HUDEP-2 (cell line): ENCODE data around the gene CPEB4.

ENCODE experiments used
- DNase-seq, 76 experiments: peaks; one replicate each; lab custom pipeline; 2025; ENCODE audit not compliant: unreplicated experiment in 76 of 76; lab: John Stamatoyannopoulos, UW

CPEB4 gene

DNA sequence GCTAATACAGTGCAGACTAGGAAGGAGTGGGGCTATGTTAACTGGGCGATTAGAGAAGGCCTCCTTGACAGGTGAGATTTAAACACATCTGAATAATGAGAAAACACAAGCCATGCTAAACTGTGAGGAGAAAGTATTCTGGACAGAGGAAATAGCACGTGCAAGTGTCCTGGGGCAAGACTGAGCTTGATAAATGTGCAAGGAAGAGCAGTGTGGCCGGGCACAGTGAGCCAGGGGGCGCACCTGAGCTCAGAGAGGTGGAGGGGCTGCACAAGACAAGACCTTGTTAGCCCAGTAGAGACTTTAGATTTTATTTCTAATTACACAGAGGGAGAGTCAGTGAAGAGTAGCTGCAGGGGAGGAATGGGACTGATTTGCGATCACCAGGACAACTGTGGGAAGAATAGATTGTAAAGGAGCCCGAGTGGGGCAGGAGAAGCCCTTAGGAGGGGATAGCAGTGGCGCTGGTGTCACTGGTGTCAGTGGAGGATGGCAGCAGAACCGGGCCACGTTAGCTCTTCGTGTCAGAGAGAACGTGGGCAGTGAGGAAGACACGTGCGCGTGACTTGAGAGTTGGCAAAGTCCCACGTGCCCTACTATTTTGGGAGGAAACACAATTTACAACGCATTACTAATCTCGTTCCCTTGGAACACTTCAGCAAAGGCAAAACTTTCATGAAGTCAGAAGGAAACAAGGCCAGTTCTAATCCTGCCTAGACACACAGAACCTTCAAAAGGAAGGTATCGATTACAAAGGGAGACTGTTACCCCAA is 82.9 kb downstream of the CPEB4 start:
- no peak for DNase-seq

DNA sequence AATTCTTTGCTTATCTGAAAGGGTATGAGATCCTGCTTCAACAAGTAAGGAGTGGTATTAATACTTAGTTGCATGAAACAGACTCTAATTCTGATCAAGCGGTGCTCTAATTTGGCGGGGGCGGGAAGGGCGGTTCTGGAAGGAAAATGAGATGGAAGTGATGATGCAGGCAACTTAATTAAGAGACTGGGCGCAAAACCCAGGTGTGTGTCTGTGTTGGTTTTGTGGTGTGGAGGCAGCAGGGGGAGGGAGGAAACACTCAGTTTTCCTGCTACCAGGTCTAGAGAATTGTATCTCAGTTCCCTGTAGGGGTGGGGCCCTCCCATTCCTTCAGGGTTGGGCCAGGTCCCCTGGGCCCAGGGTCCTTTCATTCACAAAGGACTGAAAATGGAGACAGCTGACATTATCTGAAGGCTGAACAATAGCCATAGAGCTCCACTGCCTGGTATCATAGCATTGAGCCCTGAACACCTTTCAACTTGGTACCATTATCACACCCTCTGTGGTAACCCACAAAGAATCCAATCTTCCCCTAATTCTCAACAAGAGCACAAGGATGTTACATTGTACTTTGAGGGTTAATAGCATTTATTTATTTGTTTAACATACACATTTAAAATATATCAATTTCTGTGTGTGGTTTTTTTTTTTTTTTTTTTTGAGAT is 83.7 kb downstream of the CPEB4 start:
- DNase-seq = peak in 1 of 76 experiments; percentile 10

DNA sequence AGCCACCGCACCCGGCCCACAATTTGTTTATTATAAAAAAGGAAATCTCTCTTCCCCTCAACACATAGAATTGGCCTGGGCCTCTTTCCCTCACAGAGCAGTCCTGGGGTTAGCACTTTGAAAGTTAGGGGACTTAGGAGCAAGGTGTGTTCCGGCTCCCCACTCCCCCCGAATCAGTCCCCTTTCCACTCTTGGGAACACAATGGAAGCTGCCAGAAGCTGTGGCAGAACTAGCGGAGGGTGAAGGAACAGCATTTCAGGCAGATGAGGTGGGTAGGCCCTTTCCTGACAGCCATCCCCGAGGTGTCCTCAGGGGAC is 84.4 kb downstream of the CPEB4 start:
- DNase-seq = no peak

DNA sequence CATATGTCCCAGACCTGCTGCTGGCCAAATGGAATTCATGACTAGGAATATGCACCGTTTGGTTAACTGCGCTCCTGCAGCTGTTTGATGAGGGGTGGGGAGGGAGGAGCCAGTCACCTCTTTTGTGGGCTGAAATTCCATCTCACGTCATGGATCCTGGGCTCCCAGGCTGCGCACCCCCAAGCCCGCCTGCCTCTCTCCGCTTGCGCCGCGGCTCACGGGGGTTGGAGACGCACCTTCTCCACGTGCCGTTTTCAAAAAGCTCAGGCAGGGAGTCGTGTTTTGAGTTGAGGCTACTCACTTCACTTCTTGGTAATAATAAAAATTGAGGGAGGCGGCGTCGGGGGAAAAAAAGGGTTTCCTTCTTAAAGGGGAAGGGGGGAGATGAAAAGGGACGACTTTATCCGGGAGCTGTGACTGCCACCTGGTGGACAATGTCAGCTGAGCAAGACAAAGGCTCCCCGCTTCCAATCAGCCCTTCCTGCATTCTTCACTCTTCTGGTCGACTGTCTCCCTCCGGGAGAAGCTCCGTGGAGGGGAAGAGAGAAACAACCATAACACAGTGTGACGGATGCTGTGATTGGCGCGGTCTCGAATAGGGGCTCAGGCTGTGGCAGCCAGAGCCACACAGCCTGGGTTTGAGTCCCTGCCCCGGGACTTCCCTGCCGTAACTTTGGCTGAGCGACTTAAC is 84.9 kb downstream of the CPEB4 start:
- DNase-seq = peak in 61 of 76 experiments; percentile 9 to 75 (median 48)

DNA sequence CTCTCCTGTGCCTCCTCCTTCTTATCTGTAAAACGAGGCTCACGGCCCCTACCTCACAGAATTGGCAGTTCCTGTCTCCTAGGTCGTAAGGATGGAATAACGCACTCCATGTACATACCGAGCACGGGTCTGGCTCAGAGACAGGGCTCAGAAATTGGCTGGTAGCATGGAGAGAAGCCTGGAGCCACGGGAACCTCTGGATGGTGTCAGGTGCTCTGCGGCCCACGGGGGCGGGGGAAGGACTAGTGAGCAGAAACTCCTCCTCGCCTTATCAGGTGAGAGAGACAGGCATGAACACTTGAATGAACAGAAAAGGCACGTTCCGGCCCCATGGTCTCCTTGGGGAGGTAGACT is 85.4 kb downstream of the CPEB4 start:
- no peak for DNase-seq

DNA sequence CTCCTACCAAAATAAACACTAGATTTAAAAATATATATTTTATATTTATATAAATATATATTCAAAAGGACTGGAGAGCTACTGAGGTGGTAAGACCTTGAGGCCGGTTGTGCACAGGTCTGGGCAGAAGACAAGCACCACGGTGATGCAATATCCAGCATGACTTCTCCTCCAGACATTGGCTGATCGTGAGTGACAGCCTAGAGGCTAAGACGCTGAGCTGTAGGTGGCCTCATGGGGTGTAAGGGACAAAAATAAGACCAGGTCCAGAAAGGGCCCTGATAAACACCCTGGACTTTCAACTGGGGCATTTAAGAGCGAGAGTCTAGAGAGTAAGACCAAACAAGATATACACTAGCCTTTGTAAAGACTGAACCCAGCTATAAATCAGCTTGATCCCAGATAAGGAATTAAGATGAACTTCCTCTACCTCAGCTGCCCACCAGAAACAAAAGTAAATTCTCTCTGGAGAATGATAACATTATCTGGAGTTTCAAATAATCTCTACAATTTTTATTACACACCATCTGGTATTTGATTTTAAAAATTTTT is 86.6 kb downstream of the CPEB4 start:
- no peak for DNase-seq

DNA sequence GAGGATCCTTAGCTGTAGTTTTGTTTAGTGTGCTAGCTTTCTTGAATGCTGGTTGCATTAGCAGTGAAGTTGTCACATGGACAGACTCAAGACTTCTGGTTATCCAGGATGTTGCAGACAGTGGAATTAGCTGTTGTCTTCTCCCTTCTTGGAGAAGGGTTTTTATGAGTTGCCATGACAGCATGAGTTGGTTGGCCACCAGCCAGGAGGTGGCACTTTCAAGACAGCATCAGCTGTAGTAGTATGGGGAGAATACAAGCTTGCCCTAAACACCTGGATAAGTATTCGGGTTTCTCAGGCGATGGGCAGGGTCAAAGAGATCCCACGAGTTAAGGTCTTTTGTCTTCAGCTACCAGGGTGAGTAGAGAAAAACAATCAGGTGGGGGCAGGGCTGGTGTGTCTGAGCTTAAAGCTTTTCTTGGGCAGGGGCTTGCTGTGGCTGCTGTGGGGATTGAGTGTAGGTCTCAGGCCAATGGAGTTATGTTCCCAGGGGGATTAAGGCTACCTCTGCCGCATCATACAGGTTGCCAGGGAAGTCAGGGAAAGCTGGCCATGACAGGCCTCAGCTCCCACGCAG is 93.1 kb downstream of the CPEB4 start:
- DNase-seq = no peak

DNA sequence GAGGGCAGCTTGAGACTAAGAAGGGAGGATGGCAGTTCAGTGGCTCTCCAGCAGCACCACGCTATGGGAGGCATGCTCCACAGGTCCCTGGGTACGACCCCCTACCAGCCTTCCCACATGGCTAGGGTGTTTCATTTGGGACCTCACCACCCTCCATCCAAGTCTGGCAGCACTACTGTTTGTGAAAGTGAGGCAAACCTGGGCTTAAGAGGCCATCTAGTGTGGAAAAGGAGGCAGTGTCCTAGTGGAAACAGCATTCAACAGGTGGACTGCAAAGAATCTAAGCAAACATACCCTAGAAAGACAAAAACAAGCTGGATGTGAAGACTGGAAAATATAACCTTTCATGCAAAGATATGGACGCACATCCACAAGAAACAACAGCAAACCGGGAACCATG is 96.1 kb downstream of the CPEB4 start:
- peak in 5 of 76 experiments; percentile 4 to 29 (median 21) for DNase-seq

DNA sequence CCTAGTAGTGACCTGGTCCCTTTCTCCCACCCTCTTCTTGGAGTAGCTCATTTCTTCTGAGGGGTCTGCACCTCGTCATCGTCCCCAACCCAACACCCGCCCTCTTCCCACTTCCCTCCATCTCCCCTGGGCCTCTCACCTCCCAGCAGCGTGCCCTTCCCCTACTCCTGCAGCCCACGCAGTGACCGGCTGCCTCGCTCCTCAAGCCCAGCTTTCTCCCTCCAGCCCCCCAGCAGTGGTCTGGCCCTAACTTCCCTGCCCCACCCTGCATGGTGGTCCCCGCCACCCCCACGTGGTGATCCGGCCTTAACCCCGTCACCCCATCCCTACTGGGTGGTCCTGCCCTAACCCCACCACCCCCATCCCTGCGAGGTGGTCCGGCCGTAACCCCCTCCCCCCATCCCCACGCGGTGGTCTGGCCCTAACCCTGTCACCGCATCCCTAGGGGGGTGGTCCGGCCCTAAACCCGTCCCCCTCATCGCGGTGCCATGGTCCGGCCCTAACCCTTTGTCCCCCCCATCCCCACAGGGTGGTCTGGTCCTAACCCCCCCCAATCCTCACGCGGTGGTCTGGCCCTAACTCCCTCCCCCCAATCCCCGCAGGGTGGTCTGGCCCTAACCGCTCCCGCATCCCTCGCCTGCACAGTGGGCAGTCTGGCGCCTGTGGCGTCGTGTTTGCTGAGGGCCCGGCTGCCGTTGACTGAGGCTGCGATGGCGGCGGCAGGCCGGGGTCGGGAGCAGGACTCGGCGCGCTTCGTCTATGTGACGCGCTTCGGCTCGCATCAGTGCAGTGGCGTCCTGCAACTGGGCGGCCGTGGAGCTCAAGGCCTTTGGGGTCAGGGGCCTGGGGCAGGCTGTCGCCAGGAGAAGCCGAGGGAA is 100.6 kb downstream of the CPEB4 start, which contains the start of gene C5orf47:
TSS of gene C5orf47 (plus strand) at position 617 of the 878 bp plus-strand sequence. CDS start at position 711, 94 bp downstream.
- no peak for DNase-seq

DNA sequence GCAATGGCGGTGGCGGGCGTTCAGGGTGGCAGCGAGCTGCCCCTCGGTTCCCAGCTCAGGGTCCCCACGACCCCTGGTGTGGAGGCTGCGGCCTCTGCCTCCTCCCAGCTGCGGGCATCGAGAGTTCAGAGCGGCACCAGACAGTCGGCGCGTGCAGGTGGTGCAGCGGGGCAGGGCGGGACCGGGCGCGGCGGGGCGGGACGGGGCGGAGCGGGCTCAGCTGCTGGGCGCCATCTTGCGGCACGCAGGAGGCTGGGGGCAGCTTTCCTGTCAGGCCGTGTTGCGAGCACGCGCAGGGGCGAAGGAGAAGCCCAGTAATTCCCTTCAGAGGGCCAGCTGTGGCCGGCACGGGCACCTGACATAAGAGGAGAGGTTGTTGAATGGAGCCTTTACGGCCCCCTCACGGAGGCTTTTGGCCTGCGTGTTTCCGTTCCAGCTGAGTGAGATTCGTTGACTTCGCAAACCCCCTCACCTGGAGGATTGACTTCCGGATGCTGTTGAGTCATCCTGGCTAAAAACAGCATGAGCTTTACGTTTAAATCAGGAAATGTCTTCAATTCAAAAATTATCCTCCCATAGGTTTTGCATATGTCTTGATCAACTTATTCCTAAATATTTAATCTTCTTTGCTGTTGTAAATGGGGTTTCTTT is 101.4 kb downstream of the CPEB4 start:
- DNase-seq = no peak

DNA sequence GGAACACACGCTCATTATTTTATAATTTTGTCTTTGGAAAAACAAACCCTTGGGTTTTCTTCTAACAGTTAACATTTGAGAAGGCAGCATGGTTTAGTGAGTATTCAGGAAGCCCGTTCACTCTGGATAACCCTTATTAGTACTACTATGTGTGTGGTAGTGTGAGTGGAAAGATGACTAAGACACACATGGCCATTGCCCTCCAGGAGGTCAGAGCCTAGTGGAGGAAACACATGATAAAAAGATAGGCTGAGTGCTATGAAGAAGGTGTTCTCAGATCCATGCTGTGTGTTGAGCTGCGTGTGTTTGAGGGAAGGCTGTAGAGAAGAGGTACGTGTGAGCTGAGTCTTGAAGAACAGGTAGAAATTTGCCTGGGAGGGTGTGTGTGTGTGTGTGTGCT is 109.2 kb downstream of the CPEB4 start:
- DNase-seq = peak in 1 of 76 experiments; percentile 6

DNA sequence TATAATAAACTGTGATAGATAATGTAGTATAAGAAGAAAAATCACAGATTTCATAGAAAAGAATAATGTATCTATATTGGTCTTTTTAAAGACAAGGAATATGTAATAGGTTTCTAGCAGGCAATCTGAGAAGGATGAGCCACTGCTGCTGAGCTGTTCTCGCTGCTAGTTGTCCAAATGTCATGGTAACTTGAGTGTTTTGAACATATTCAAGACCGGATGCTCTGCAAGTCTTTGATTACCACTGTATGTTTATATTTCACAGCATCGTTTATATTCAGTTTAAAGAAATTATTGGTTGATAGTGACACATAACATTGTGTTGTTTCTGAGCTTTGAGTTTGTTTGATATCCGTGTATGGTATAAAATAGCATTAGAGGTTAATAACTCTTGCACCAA is 110.4 kb downstream of the CPEB4 start:
- no peak for DNase-seq

DNA sequence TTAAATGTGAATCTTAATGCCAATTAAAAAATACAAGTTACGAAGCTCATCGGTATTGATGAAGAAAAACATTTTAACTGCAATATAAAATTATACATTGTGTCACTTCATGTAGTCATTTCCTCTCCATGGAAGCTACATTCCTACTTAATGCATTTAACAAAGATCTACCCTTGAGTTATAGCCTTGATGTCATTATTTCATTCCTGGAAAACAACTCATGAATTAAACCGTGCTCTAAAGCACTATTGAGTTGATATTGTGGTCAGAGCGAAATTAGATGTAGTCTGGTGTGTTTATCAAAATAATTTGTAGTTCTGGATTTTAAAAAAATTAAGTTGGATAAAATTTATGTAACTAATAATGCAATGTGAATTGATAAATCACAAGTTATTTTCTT is 111.9 kb downstream of the CPEB4 start:
- DNase-seq = no peak

DNA sequence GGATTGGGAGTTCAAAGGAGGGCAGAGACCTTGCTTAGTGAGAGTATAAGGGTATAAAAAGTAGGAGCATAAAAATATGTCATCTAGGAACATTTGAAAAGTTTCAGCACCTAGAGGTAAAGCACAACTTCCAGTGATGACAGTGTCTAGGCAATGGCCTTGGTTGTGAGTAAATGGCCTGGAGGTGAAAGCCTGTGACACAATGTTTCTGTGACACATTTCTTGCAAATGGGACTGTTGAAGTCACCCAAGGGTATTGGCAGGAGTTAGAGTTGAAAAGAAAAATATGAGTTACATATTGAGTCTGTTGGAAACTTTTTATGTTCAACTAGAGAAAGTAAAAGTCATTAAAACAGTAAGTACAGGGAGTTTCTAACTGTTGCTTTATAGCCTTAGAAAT is 115.6 kb downstream of the CPEB4 start:
- DNase-seq = no peak

DNA sequence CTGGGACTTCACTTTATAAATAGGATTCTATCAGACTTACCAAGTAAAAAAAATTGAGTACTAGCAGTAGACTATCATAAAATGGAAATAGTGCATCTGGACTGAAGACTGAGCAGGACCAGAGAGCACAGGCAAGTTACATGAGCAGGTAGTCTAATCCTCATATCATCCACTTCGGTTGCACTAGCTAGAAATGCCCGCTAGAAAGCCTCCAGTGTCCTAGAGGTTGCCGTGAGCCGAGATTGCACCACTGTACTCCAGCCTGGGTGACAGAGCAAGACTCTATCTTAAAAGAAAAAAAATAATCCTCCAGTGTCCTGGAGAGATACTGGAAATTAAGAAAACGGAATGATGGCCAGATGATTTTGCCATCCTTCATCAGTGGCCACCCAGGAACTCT is 120.8 kb downstream of the CPEB4 start:
- no peak for DNase-seq

DNA sequence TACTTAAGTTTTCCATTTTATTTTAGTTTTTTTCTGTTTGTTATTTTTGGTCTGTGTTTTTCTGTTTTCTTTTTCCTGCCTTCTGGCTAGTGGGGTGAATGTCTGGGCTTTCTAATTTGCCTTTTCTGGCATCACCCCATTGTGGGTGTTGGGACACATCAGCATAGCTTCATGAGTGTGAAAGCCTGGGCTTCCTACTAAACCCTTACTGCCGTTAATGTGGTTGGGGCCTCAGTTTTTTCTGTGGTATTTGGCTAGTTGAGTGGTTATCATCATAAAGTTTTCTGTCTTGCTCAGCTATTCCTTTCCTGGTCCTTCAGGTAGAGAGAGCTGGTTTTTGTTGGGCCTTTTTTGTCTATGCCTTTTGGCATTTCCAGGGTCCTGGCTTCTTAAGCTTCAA is 122.2 kb downstream of the CPEB4 start:
- DNase-seq = no peak

DNA sequence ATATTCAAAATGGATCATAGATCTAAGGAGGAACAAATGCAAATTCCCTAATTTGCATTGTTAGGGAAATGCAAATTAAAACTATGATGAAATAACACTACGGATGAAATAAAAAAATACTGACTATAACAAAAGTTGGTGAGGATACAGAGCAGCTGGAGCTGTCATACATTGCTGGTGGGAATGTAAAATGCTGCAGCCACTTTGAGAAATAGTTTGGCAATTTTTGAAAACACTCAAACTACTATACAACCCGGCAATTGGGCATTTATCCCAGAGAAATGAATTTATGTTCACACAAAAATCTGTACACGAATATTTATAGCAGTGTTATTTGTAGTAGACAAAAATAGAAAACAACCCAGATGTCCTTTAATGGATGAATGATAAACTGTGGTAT is 123.3 kb downstream of the CPEB4 start:
- DNase-seq = no peak
